Esophagus muscularis mucosa (tissue), 4 donors: ENCODE data around the gene CSF2RB. TPM values are rescaled to one million over a fixed set of nuclear protein-coding genes. Genes with fewer than 3 reads are reported as not detected.

ENCODE experiments used
- DNase-seq: peaks from one replicate; pipeline ENCODE4 v3.0.0-alpha.2; 2017; ENCODE audit errors: extremely low spot score
- H3K27ac ChIP-seq, 4 donors: fragments of 200-600 bp; sonication (generic); replicated peaks in 1 of 4; 1 replicate in 3 of 4; 2 replicates in 1 of 4; pipeline ENCODE4 v1.5.1; 2016 to 2019; ENCODE audit warnings: mild to moderate bottlenecking in 1 of 4
- H3K27me3 ChIP-seq, 4 donors: fragments of 200-600 bp; sonication (generic); one replicate each; pipeline versions ENCODE4 v1.5.1 to v1.6.0; 2016 to 2019
- H3K36me3 ChIP-seq, 4 donors: fragments of 200-600 bp; sonication (generic); one replicate each; pipeline ENCODE4 v1.5.1; 2016 to 2019
- H3K4me1 ChIP-seq, 4 donors: fragments of 200-600 bp; sonication (generic); one replicate each; pipeline ENCODE4 v1.5.1; 2016 to 2019
- H3K4me3 ChIP-seq, 4 donors: fragments of 200-600 bp; sonication (generic); 1 replicate in 2 of 4; 2 replicates in 2 of 4; pipeline ENCODE4 v1.5.1; 2016 to 2019; ENCODE audit warnings: mild to moderate bottlenecking in 4 of 4, moderate library complexity in 1 of 4
- H3K9me3 ChIP-seq, 4 donors: fragments of 200-600 bp; sonication (generic); 1 replicate in 3 of 4; 2 replicates in 1 of 4; pipeline ENCODE4 v1.5.1; 2016 to 2019
- EP300 ChIP-seq: sonication (generic); formaldehyde crosslinking; IDR thresholded peaks from one replicate; pipeline ENCODE4 v1.6.1; 2017; ENCODE audit warnings: antibody characterized with exemption
- POLR2A ChIP-seq: fragments of 450-650 bp; IDR thresholded peaks from one replicate; pipeline ENCODE4 v1.6.1; 2017; ENCODE audit warnings: antibody characterized with exemption, moderate library complexity, mild to moderate bottlenecking, low read depth
- POLR2AphosphoS5 ChIP-seq, 2 donors: sonication (generic); formaldehyde crosslinking; IDR thresholded peaks; one replicate each; pipeline ENCODE4 v1.6.1; 2017; ENCODE audit warnings: antibody characterized with exemption in 2 of 2
- WGBS: methylation state at CpG from one replicate; pipeline ENCODE4 v1.1.5; 2018; 5-methylcytosine and 5-hydroxymethylcytosine counted together
- intact Hi-C: fragments of 100-400 bp; cut with DNase I; formaldehyde crosslinking; loops from one replicate; pipeline ENCODE4 v1.15.1; 2023
- total RNA-seq, 4 donors: library from RNA; depleted of rRNA; stranded (reverse); fragments of >200 nt; gene quantifications; one replicate each; pipeline versions ENCODE4 v1.1.0 to v1.2.1, GENCODE V29; 2016
- TF ChIP-seq, protein P1 (sequence below), 3 experiments: fragments of 200-600 bp in 2 of 3; fragments of 450-650 bp in 1 of 3; sonication (generic) in 2 of 3; IDR thresholded peaks; one replicate each; pipeline ENCODE4 v1.5.1; 2017 to 2019; ENCODE audit warnings: antibody characterized with exemption in 3 of 3, mild to moderate bottlenecking in 2 of 3, moderate library complexity in 1 of 3

Gene CSF2RB
- total RNA-seq, 4 donors from 2014 or later: 4.6 to 19.4 (median 6.2) TPM

DNA sequence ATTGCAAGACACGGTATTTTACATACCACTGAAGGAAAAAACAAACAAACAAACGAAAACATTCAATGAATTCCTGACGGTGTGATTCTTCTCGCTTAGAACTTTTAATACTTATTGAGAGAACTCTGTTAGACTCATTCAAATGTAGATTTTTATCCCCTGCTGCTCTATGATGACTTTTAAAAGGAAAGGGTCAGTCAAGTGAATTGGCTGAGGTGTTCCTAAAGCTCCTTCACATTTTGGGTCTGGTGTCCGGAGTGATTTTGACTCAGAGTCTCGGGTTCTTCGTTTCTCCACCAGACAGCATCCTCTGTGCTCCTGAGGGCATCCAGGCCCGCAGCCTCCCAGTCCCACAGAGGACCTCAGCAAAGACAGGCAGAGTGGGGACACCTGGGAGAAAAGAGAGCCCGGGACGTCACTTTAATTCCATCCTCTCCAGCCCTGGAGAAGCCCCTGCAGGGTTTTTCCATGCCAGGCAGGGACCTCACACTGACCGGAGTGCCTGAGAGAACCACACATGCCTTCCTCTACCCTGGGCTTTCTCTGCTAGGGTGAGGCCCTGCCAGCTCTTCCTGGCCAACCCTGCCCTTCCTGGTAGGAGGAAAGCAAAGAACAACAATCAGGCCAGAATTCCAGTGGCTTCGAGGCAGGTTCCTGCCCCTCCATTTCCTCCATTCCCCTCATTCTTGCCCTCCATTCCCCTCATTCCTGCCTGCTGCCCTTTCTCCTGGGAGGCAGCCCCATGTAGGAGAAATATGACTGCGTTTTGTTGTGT, 1.4 kb upstream of the CSF2RB start:
- no peak for DNase-seq
- H3K27me3 ChIP-seq: peaks cover 0 to 9% (median 0%) of the 10 kb centered on the region in 4 donors
- no peaks in the 10 kb centered on the region for H3K36me3 ChIP-seq
- 60% methylated on average over 13 of the region's 13 CpGs for WGBS
- H3K9me3 ChIP-seq: no peaks in the 10 kb centered on the region
- no peak overlapping the region for H3K27ac ChIP-seq
- intact Hi-C loops: no loop called here
- no peak overlapping the region for H3K4me3 ChIP-seq
- TF ChIP-seq POLR2AphosphoS5 (IDR thresholded peaks at IDR 0.05): no peak
- TF ChIP-seq, protein P1, sequence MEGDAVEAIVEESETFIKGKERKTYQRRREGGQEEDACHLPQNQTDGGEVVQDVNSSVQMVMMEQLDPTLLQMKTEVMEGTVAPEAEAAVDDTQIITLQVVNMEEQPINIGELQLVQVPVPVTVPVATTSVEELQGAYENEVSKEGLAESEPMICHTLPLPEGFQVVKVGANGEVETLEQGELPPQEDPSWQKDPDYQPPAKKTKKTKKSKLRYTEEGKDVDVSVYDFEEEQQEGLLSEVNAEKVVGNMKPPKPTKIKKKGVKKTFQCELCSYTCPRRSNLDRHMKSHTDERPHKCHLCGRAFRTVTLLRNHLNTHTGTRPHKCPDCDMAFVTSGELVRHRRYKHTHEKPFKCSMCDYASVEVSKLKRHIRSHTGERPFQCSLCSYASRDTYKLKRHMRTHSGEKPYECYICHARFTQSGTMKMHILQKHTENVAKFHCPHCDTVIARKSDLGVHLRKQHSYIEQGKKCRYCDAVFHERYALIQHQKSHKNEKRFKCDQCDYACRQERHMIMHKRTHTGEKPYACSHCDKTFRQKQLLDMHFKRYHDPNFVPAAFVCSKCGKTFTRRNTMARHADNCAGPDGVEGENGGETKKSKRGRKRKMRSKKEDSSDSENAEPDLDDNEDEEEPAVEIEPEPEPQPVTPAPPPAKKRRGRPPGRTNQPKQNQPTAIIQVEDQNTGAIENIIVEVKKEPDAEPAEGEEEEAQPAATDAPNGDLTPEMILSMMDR (IDR thresholded peaks at IDR 0.05): no peak
- H3K4me1 ChIP-seq: peaks cover 0 to 14% (median 4%) of the 10 kb centered on the region in 4 donors

DNA sequence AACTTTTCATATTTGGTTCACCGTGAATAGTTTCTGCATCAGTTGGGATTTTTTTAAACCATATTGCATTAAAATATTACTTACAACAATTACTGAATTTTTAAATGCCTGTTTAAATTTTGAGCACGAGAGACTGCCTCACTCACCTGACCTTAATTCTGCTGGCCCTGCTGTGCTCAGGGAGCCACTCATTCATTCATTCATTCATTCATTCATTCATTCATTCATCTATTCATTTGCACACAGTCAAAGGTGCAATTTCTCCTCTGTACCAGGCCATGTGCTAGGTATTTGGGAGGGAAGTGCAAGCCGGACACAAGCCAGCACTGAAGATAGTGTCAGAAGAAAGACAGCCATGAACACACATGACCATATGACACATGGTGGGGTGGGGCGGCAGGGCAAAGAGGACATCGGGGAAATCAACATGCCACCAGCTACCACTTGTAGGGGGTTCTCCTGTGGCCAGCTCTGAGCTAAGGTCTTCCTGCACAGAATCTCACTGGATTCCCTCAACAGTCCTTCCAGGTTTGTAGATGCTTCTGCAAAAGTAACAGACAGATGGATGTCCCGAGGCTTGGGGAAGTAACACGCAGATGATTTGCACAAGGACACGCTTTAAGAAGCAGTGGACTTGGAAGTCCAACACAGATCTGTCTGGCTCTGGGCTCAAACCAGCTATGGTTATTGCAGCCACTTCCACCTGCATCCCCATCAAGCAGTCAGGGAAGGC, 568 bp upstream of the CSF2RB start:
- Histone ChIP-seq H3K9me3 (no peaks in the 10 kb centered on the region), H3K4me3 (no peak overlapping the region), H3K36me3 (no peaks in the 10 kb centered on the region), H3K27ac (peak overlapping the region in 3 of 4 donors; percentile 50 to 65 (median 63)), H3K27me3 (peaks cover 0 to 9% (median 0%) of the 10 kb centered on the region in 4 donors), H3K4me1 (peaks cover 0 to 14% (median 4%) of the 10 kb centered on the region in 4 donors)
- 75% methylated on average over 8 of the region's 8 CpGs for WGBS
- intact Hi-C loops: no loop called here
- no peak for DNase-seq
- TF ChIP-seq EP300 (no peak), POLR2AphosphoS5 (IDR thresholded peaks at IDR 0.05) (no peak), POLR2A (no peak)
- TF ChIP-seq, protein P1 (IDR thresholded peaks at IDR 0.05): no peak

DNA sequence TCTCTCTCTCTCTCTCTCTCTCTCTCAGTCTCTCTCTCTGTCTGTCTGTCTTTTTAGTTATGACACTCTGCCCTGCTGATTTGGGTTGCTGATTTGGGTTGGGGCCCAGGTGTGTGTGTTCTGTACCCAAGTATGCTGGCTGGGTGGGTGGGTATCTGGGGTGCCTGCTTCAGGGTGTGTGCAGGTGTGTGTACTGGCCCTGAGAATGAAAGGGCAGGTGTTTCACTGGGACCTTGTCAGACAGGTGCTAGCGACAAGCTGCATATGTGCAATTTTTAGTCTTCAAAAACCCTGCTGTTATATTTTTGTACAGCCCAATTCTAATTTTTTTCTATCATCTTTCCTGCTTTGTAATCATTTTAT, 943 bp downstream of the CSF2RB start:
- Histone ChIP-seq H3K9me3 (peaks cover 0 to 9% (median 5%) of the 10 kb centered on the region in 4 donors), H3K27ac (peak overlapping the region in 1 of 4 donors; percentile 65), H3K27me3 (peaks cover 0 to 11% (median 0%) of the 10 kb centered on the region in 4 donors), H3K36me3 (no peaks in the 10 kb centered on the region), H3K4me3 (peak overlapping the region; percentile 29 to 51 (median 34)), H3K4me1 (peaks cover 0 to 14% (median 4%) of the 10 kb centered on the region in 4 donors)
- no peak for TF ChIP-seq POLR2A
- TF ChIP-seq POLR2AphosphoS5 (IDR thresholded peaks at IDR 0.05): no peak
- TF ChIP-seq EP300: no peak
- WGBS: 93% methylated on average over 1 of the region's 1 CpG
- intact Hi-C loops: no loop called here
- no peak for DNase-seq

DNA sequence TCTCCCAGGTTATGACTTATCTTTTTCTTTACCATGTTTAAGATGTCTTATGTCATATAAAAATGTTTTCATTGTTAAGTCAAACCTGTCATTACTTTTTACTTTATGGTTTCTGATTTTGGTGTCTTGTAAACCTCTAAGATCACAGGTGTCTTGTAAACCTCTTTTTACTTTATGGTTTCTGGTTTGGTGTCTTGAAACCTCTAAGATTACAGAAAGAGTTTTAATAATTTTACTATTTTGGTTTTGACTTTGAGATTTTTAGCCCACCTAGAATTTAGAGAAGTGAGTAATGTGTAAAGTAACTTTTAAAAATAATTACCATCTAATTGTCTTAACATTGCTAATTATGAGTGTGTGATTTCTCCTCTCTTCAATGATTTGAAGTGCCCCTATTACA, 2.6 kb downstream of the CSF2RB start:
- intact Hi-C loops: no loop called here
- Histone ChIP-seq H3K4me1 (peaks cover 0 to 14% (median 4%) of the 10 kb centered on the region in 4 donors), H3K27me3 (peaks cover 0 to 11% (median 0%) of the 10 kb centered on the region in 4 donors), H3K36me3 (no peaks in the 10 kb centered on the region), H3K27ac (no peak overlapping the region), H3K9me3 (peaks cover 0 to 9% (median 5%) of the 10 kb centered on the region in 4 donors), H3K4me3 (no peak overlapping the region)
- DNase-seq: no peak
- TF ChIP-seq, protein P1 (IDR thresholded peaks at IDR 0.05): no peak
- no peak for TF ChIP-seq POLR2AphosphoS5 (IDR thresholded peaks at IDR 0.05)
- no peak for TF ChIP-seq POLR2A
- no peak for TF ChIP-seq EP300
